Stimulated activated CD8-positive, alpha-beta memory T cell treated with anti-CD3 and anti-CD28 coated beads, Interleukin-7, amount 100 ng/mL, for 1 hour (primary cell): ENCODE measurements around the gene CCDC32.

Experiments
- DNase-seq, 2 donors: peaks; one replicate each; pipeline ENCODE4 v3.0.0-alpha.2; 2020; ENCODE audit warnings: low read depth in 2 of 2

CCDC32 gene

GRCh38 chr15:40567111-40567510 lies 2.3 kb upstream of the CCDC32 start:
- DNase-seq, result no peak

- DNase-seq, result no peak
Measured at GRCh38 chr15:40565333-40566238, 744 bp upstream of the CCDC32 start.

DNA sequence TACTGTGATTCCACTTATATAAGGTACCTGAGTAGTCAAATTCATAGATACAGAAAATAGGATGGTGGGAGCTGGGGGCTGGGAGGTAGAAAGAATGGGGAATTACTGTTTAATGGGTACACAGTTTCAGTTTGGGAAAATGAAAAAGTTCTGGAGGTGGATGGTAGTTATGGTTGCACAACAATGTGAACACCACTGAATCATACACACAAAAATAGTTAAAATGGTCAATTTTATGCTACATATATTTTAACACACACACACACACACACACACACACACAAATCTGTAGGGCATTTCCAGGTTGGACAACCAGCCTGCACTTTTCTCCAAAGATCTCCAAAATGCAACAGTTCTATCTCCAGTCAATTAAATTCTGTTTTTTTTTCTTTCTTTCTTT lies 1.4 kb downstream of the CCDC32 start:
- no peak for DNase-seq

GRCh38 chr15:40562691-40563090 lies 2.2 kb downstream of the CCDC32 start:
- no peak for DNase-seq

- DNase-seq, result no peak
Measured at GRCh38 chr15:40558952-40559742, 5.7 kb downstream of the CCDC32 start.

- DNase-seq, result no peak
Measured at GRCh38 chr15:40555876-40556275, 9.0 kb downstream of the CCDC32 start.

GRCh38 chr15:40554161-40554525 lies 10.7 kb downstream of the CCDC32 start:
- DNase-seq, result no peak

GRCh38 chr15:40550341-40551037 lies 14.4 kb downstream of the CCDC32 start:
- no peak for DNase-seq

DNA sequence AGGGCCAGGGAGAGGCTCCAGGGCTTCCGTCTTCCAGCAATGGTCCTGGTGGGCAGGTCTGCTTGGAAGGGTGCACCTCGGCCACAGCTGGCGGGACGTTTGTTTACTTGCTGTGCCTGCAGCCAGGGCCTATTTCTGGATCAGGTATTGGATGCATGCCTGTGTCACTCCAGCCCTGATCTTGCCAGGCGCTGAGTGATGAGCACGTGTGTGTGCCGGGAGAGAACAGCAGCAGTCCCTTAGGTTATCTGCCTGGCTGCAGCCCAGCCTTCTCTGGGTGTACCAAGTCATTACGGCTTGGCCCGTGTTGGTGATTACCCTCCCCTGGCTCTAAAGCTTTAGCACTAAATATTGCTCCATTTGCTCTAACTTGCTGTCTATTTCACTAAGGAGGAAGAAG lies 14.9 kb downstream of the CCDC32 start:
- no peak for DNase-seq

DNA sequence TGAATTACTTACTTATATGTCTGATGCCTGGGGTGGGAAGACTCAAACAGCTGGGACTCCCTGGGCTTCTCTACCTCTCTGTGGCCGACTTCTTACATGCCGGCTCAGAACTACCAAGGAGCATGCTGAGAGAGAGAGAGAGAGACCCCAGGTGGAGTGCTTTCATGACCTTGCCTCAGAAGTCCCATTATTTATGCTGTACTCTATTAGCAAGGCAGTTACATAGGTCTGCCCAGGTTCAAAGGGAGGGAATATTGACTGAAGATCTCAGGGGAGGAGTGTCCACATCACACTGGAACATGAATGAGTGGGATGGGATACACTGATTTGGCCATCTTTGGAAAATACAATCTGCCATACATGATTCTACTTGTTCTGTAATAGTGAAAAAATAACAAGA lies 16.2 kb downstream of the CCDC32 start:
- no peak for DNase-seq

- DNase-seq, result no peak
Measured at GRCh38 chr15:40545457-40545856, 19.4 kb downstream of the CCDC32 start.

DNA sequence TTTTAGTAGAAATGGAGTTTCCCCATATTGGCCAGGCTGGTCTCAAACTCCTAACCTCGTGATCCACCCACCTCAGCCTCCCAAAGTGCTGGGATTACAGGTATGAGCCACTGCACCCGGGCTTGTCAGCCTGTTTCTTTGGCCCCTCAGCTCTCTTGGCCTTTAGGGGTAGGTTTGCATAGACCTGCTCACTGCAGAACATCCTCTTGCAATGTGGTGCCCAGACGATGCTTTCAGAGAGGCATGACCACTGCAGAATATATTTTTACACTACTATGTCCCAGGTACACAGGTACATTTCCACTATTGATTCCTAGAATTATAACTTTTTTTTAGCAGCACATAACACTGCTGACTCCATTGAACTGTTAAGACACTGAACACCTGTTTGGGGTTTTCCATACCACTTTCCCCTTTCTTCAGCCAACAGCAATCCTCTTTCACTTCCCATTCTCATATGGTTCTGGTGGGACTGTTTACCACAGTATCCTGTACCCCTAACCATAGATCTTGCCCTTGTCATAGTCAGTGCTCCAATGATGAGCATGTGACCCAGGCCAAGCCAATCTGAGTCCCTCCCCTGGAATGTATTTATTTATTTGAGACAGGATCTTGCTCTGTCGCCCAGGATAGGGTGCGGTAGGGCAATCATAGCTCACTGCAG lies 21.1 kb downstream of the CCDC32 start:
- DNase-seq, result no peak

GRCh38 chr15:40543082-40543481 lies 21.8 kb downstream of the CCDC32 start:
- DNase-seq, result no peak

GRCh38 chr15:40538976-40539375 lies 25.9 kb downstream of the CCDC32 start:
- DNase-seq, result no peak

GRCh38 chr15:40536501-40536900 lies 28.3 kb downstream of the CCDC32 start:
- no peak for DNase-seq

DNA sequence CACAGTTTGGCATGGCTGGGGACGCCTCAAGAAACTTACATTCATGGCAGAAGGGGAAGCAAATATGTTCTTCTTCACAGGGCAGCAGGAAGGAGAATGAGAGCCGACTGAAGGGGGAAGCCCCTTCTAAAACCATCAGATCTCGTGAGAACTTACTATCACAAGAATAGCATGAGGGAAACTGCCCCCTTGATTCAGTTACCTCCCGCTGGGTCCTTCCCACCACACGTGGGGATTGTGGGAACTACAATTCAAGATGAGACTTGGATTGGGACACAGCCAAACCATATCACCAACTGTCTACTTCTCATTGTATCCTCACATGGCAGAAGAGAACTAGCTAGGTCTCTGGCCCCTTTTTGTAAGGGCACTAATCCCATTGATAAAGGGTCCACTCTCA lies 30.5 kb downstream of the CCDC32 start:
- no peak for DNase-seq

- no peak for DNase-seq
Measured at GRCh38 chr15:40533763-40534364, 31.0 kb downstream of the CCDC32 start.

DNA sequence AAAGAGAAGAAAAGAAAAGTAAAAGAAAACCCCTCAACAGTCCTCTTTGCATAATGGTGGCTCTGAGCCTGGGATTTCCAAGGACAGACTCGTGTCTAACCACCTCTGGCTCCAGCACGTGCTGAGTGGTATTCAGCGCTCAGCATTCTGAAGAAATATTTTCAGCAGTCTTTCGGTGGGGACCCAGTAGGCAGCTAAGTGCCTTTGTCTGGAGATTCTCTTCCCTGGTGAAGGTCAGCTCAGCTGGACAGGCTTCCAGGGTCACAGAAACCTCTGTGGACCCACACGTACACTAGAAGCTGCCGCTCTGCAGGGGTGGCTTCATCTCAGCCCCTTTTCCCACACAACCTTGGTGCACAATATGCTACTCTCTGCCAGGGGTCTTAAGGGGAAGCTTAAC lies 36.0 kb downstream of the CCDC32 start:
- no peak for DNase-seq

GRCh38 chr15:40525855-40526254 lies 39.0 kb downstream of the CCDC32 start:
- no peak for DNase-seq

GRCh38 chr15:40523611-40524010 lies 41.2 kb downstream of the CCDC32 start:
- DNase-seq, result no peak

- no peak for DNase-seq
Measured at GRCh38 chr15:40516322-40516721, 48.5 kb downstream of the CCDC32 start.
